Measurements from ENCODE around the gene RANBP3. TPM values are rescaled to one million over a fixed set of nuclear protein-coding genes. Genes with fewer than 3 reads are reported as not detected.

RANBP3 gene
- total and polyA plus RNA-seq, 7 donors = 27.0 to 86.4 (median 63.1) TPM

Other genes starting within 250 kb of the RANBP3 start
- 1 to 10 TPM in 1 of 4 donors, under 1 TPM in 1, not detected in 2; 0.71 to 1.1 TPM for gene PRR22, start 193.4 kb downstream of the RANBP3 start, total RNA-seq
- 1 to 10 TPM in 1 of 3 donors, under 1 TPM in 1, not detected in 1; 0.60 to 9.2 TPM for gene PRR22, start 193.4 kb downstream of the RANBP3 start, polyA plus RNA-seq
- gene DUS3L, start 187.0 kb downstream of the RANBP3 start, total RNA-seq = 10 to 100 TPM; 26.7 to 37.4 (median 31.7) TPM
- gene DUS3L, start 187.0 kb downstream of the RANBP3 start, polyA plus RNA-seq = 10 to 100 TPM in 2 of 3 donors, 1 to 10 TPM in 1; 8.3 to 42.0 (median 15.0) TPM
- gene NRTN, start 173.1 kb downstream of the RANBP3 start, total RNA-seq = 10 to 100 TPM in 1 of 4 donors, 1 to 10 TPM in 3; 6.1 to 12.2 (median 6.6) TPM
- gene NRTN, start 173.1 kb downstream of the RANBP3 start, polyA plus RNA-seq = 1 to 10 TPM in 1 of 3 donors, not detected in 2; 1.7 TPM
- gene FUT6, start 138.4 kb downstream of the RANBP3 start, total RNA-seq = not detected
- gene FUT6, start 138.4 kb downstream of the RANBP3 start, polyA plus RNA-seq = 10 to 100 TPM; 14.8 to 61.1 (median 21.0) TPM
- under 1 TPM in 1 of 4 donors, not detected in 3; 0.83 TPM for gene FUT3, start 126.7 kb downstream of the RANBP3 start, total RNA-seq
- 100 to 1,000 TPM in 1 of 3 donors, 10 to 100 TPM in 2; 24.6 to 168 (median 34.4) TPM for gene FUT3, start 126.7 kb downstream of the RANBP3 start, polyA plus RNA-seq
- not detected for gene FUT5, start 107.6 kb downstream of the RANBP3 start, total RNA-seq
- gene FUT5, start 107.6 kb downstream of the RANBP3 start, polyA plus RNA-seq = not detected
- gene NDUFA11, start 74.3 kb downstream of the RANBP3 start, total RNA-seq = 100 to 1,000 TPM; 242 to 447 (median 353) TPM
- gene NDUFA11, start 74.3 kb downstream of the RANBP3 start, polyA plus RNA-seq = 100 to 1,000 TPM; 363 to 450 (median 395) TPM
- gene VMAC, start 73.3 kb downstream of the RANBP3 start, total RNA-seq = 10 to 100 TPM in 1 of 4 donors, 1 to 10 TPM in 3; 6.1 to 14.4 (median 8.1) TPM
- 1 to 10 TPM; 1.6 to 6.4 (median 2.4) TPM for gene VMAC, start 73.3 kb downstream of the RANBP3 start, polyA plus RNA-seq
- gene CAPS, start 63.9 kb downstream of the RANBP3 start, total RNA-seq = 10 to 100 TPM in 2 of 4 donors, 1 to 10 TPM in 2; 4.9 to 18.6 (median 9.7) TPM
- 10 to 100 TPM in 1 of 3 donors, 1 to 10 TPM in 2; 3.6 to 13.7 (median 3.7) TPM for gene CAPS, start 63.9 kb downstream of the RANBP3 start, polyA plus RNA-seq
- 10 to 100 TPM; 14.3 to 21.2 (median 17.4) TPM for gene RFX2, start 132.4 kb upstream of the RANBP3 start, total RNA-seq
- 1 to 10 TPM; 1.2 to 4.2 (median 3.6) TPM for gene RFX2, start 132.4 kb upstream of the RANBP3 start, polyA plus RNA-seq
- not detected for gene ACSBG2, start 157.5 kb upstream of the RANBP3 start, total RNA-seq
- gene ACSBG2, start 157.5 kb upstream of the RANBP3 start, polyA plus RNA-seq = under 1 TPM in 1 of 3 donors, not detected in 2; 0.06 TPM